HG03558 (cell line): ENCODE measurements around the gene ADAMTS2.
"Not testable (repeated sequence)": the region's sequence is repeated elsewhere in the genome, so short reads cannot be mapped to it uniquely, and the experiment has no call there.

Source experiments
- ATAC-seq: cut with Tn5 transposase; IDR thresholded peaks from one replicate; pipeline ENCODE4 v1.9.1; 2021; ENCODE audit warnings: moderate number of reproducible peaks; ENCODE audit not compliant: unreplicated experiment; ENCODE audit errors: extremely low read depth

Gene ADAMTS2

DNA sequence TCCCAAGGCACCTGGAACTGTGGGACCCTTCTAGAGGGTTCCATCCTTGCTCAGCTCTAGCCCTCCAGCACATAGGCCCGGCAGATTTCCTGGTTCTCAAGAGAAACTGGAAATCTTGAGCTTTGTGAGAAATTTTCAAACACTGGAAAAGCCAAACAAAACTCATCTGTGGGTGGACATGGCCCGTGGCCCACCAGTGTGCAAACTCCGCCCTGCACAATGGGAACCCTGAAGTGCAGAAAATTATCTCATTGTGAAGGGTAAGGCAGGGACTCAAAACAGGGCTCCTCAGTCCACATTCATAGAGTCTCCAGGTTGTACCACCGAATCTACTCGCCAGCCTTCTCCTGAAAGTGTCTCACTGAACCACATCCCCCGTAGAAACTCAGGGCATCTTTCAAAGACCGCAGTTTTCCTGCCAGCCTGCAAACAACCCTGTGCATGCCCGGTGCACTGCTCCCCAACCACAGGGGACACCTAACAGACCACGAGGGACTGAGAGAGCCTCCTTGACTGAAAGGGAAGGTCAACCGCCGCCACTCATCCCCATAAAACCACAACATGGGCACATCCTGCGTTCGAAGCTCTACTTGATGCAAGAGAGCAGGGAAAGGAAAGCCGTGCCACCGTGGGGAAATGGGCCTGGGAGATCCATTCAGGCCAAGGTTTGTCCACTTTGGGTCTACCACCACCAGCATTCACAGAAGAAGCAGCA is 18.1 kb downstream of the ADAMTS2 start:
- no peak for ATAC-seq

GRCh38 chr5:179326122-179326927 is 18.9 kb downstream of the ADAMTS2 start:
- ATAC-seq = no peak

DNA sequence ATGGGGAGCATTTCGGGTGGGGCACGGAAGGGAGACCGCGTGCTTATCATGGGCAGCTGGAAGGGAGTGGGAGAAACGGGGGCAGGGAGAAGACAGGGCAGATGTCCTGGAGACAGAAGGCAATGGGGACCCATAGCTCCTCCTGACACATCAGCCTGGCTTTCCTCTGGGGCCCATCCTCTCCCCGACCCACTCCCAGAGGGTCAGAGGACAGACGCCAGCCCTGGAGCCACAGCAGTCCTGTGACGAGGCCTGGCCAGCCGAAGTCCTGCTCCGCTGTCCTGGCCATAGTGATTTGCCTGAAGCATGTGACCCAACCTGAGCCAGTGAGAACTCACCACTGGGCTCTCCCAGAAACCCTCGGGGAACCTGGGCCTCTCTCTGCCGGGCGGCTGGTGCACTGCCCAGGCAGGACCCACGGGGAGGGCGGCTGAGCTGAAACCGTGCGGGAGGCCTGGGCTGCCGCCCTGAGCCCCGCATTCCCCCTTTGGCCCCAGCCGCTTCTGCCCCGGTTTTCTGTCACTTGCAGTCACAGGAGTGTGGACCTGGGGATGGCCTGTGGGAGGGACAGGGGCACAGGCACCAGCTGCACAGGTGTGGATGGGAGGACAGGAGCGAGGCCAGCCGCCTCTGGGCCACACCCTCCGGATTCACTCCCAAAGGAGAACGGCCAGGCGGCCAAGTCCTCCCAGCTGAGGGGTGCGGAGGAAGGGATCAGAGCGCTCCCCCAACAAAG is 19.8 kb downstream of the ADAMTS2 start:
- no peak for ATAC-seq

DNA sequence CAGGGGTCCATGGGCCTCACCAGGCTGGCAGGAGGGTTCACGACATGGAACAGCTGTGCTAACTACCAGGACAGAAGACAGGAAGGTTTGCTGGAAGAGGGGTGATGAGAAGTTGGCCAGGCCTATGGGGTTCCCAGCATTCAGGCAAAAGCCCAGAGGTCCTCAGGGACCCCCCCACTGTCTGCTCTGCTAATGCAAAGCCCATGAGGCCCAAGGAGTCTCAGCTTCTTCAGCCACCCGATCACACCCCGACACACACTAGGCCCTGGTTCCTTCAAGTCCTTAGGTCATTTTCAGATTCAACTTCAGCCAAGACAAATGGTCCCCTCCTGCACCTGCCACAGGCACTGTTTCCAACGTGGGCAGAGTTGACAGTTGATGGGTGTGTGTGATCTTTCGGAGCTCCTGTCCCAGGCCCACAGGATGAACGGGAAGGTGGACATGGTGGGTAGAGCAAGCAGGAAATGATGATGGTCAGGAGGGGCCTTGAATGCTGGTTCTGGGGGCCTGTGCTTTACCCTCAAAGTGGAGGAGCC is 20.4 kb downstream of the ADAMTS2 start:
- no peak for ATAC-seq

- not testable (repeated sequence) for ATAC-seq
These were observed 20.9 kb downstream of the ADAMTS2 start for GRCh38 chr5:179324316-179324715.

DNA sequence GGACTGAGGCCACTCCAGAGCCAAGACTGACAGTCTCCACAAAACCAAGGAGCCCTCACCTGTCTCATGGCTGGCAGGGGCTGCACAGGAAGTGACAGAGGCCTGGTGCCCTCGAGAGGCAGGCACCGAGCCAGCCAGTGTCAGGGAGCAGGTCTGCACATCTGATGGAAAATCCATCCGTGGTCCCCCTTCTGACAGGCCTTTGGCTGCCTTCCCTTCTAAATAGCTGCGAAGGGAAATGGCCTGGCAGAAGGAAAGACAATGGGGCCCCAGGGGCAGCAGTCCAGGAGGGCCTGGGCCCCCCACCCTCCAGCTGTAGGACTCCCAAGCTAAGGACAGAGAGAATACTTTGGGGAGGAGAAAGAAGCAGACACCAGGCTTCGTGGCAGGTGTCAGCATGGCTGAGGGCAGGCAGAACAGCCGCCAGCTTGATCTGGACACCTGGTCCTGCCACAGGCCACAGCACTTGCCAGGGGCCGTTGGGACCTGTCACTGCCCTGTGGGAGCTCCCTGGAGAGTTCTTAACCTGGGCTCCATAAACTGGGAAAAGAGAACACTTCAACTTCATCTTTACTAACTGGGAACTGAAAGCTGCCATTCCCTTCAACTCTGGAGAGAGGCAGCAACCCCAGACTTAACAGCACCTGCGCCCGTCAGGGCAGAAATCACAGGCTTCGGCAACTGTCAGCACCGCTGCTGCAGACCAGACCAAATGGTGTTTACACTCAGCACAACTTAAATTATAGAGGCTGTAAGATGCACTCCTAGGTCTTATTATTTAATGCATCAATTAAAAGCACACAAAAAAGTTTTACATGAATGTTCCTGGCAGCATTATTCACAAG is 22.0 kb downstream of the ADAMTS2 start:
- ATAC-seq = no peak

DNA sequence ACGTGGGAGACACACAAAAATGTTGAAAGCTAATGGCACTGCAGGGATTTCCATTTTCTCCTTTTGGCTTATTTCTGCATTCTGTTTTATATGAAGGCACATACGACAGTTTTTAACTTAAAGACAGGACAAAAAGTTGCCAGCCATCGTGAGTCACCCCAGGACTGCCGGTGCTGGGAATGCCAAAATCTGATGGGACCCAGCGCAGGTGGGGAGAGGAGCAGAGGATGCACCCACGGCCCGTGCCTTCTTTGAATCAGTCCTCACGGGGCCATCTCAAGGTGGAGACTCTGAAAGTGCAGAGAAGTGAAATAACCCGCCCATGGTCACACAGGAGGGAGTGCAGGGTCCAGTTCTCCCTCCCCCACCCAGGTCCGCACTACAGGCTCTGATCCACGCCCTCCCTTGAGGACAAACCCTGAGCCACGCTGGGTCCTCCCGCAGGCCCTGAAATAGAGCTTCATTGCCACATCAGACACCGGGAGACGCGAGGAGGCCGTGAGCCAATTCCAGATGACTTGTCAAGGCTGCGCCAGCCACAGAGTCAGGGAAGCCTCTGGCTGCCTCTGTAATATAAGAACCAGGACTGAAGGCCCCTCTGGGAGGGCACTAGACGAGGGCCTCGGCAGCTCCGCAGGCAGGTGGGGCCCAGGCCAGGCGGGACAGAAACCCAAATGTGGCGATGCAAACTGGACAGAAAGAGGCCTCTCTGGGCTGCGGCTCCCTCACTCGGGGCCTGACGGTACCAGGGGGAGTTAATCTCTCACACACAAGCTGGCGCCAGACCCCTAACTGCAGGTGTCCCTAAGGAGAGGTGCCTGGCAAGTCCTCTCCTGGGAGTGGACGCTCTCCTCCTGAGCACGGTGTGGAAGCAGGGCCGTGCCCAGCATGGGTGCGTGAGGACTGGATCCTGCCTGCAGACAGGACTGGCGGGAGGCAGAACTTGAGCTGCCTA is 22.9 kb downstream of the ADAMTS2 start:
- no peak for ATAC-seq

DNA sequence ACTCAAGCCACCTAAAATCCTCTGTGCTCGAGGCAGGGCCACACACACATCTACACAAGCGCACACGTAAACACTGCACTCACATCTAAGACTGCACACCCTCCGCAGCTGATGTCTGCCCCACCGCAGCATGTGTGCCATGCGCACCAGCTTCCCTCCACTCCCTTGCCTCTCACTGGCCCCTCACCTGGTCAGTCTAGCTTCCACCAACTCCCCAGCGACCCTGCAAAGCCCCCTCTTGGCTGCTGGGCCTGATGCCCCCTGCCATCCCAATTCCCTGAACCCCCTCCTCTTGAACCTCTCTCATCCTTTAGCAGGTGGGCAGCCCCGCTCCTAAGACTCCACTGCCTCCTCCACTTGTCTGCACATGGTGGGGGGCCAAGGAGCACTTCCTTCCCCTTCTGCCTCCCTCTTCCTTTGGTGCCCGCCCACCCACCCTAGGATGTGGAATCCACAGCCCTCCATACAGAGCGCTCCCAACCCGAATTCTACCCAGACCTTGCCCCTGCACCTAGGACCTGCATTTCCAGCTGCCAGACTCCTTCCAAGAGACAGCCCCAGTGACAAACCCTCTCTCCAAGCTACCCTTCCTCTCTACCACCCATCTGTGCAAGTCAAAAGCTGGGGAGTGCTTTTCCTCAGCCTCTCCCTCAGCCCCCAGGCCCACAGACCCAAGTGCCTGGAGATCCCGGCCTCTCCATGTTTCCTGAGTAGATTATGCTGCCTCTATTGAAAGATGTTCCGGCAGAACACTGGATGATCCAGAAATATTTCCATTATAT is 23.9 kb downstream of the ADAMTS2 start:
- ATAC-seq = no peak

GRCh38 chr5:179319741-179320281 is 25.4 kb downstream of the ADAMTS2 start:
- ATAC-seq = no peak

GRCh38 chr5:179319123-179319522 is 26.1 kb downstream of the ADAMTS2 start:
- ATAC-seq = no peak

- ATAC-seq = no peak
These were observed 26.9 kb downstream of the ADAMTS2 start for GRCh38 chr5:179318221-179318955.

DNA sequence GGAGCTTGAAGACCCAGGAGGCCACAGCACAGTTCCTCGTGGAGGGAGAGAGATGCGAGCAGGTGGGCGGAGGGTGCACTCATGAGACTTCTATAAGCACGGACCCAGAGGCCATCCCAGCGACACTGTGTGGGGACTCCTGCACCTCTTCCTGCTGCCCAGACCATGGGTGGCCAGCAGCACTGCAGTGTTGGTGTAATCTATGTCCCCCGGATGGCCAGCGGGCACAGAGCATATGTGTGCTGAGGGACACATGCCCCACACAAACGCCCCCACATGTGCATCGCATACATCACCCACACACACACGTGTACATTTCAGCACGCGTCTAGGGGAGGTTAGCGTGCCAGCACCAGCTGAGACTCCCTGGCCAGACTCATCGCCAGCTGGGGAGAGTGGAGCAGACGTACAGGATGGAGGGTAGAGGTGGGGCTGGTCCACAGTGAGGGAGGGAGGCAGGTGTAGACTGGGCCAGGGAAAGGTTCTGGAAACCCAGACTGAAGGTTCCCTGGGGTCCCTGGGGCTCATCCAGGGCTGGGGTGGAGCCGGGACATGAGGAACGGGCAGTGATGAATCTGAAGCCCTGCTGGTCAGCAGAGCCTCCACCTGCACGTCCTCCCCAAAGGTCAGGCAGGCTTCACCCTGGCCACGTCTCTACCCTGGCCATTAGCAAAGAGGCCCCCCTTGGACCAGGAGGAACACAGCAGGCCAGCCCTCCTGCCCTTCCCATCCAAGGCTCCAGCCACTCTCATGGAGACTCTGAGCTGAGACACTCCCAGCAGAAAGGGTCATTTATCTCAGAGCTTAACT is 27.6 kb downstream of the ADAMTS2 start:
- ATAC-seq = no peak

DNA sequence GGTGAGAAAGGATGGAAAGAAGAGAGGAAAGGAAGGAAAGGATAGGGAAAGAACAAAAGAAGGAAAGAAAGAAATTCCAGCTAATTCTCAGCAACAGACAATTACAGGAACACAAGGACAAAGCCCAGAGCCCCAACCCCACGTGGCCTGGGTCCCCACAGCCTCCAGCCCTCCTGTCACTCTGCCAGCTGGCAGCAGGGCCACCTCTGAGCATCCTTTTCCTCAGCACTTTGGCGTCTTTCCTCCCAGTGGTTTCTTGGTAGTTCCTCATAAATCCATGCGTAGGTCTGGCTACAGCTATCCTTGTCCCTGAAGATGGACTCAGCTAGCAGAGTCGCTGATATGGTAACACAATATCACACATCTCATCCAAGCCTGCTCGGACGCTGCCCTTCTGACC is 28.3 kb downstream of the ADAMTS2 start:
- ATAC-seq = no peak

DNA sequence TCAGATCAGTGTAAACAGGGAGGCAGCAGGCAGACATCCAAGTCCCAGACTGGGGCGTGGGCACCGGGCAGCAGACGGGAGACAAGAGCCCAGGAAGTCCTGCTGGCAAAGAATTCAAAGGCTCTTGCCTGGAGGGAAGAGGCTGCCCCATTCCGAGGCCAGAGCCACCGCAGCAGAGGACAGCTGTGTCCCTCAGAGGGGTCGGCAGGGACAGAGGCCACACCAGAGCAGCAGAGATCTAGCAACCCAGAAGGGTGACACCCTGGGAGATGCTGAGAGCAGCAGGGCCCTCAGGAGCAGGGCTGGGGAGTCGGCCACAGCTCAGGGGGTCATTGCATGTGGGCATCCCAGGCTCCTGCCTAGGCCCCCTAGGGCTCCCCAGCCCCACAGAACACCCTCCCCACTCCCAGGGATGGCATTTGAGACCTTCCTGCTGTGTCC is 29.1 kb downstream of the ADAMTS2 start:
- no peak for ATAC-seq

- ATAC-seq = no peak
These were observed 29.8 kb downstream of the ADAMTS2 start for GRCh38 chr5:179315356-179315890.
